Measurements from ENCODE around the gene HIGD2A.

Gene HIGD2A

GRCh38 chr5:176415952-176416924 lies 27.7 kb downstream of the HIGD2A start, which contains the start of gene CLTB:
Gene CLTB (minus strand): TSS chr5:176416539. CDS start chr5:176416363, 176 bp downstream.
- peak; percentile 79 for DNase-seq (ENCODE audit: low read depth)

GRCh38 chr5:176416965-176417364 lies 28.4 kb downstream of the HIGD2A start:
- no peak for DNase-seq (ENCODE audit: low read depth)

GRCh38 chr5:176418251-176418650 lies 29.7 kb downstream of the HIGD2A start:
- no peak for DNase-seq (ENCODE audit: low read depth)

- DNase-seq (ENCODE audit: low read depth) = no peak
Measured at GRCh38 chr5:176420086-176420485, 31.5 kb downstream of the HIGD2A start.

- DNase-seq (ENCODE audit: low read depth) = no peak
Measured at GRCh38 chr5:176420972-176421544, 32.5 kb downstream of the HIGD2A start.

GRCh38 chr5:176424181-176424580 lies 35.6 kb downstream of the HIGD2A start:
- DNase-seq (ENCODE audit: low read depth) = no peak

- DNase-seq (ENCODE audit: low read depth) = no peak
Measured at GRCh38 chr5:176425138-176425537, 36.6 kb downstream of the HIGD2A start.

GRCh38 chr5:176425791-176426190 lies 37.2 kb downstream of the HIGD2A start:
- no peak for DNase-seq (ENCODE audit: low read depth)

- DNase-seq (ENCODE audit: low read depth) = no peak
Measured at GRCh38 chr5:176426876-176427275, 38.3 kb downstream of the HIGD2A start.

GRCh38 chr5:176427971-176428370 lies 39.4 kb downstream of the HIGD2A start:
- no peak for DNase-seq (ENCODE audit: low read depth)

- no peak for DNase-seq (ENCODE audit: low read depth)
Measured at GRCh38 chr5:176429972-176430371, 41.4 kb downstream of the HIGD2A start.

- no peak for DNase-seq (ENCODE audit: low read depth)
Measured at GRCh38 chr5:176432707-176433106, 44.2 kb downstream of the HIGD2A start.

- no peak for DNase-seq (ENCODE audit: low read depth)
Measured at GRCh38 chr5:176436656-176437055, 48.1 kb downstream of the HIGD2A start.

GRCh38 chr5:176438959-176439757 lies 50.6 kb downstream of the HIGD2A start:
- no peak for DNase-seq (ENCODE audit: low read depth)

All from stimulated activated CD8-positive, alpha-beta memory T cell treated with anti-CD3 and anti-CD28 coated beads, Interleukin-7, amount 100 ng/mL, for 24 hours (primary cell).